Medulla oblongata (tissue), 1 donor: Measurements from ENCODE around the gene FAM210B.
"Not testable (repeated sequence)": the region's sequence is repeated elsewhere in the genome, so short reads cannot be mapped to it uniquely, and the experiment has no call there.

Experiments
- DNase-seq: peaks from one replicate; pipeline ENCODE4 v3.0.0-alpha.2; 2015; ENCODE audit errors: extremely low spot score

The FAM210B gene

GRCh38 chr20:56360133-56360907 is 1.5 kb downstream of the FAM210B start:
- DNase-seq: no peak

GRCh38 chr20:56360908-56361205 is 2.1 kb downstream of the FAM210B start:
- DNase-seq: no peak

- no peak for DNase-seq
Measured at GRCh38 chr20:56361900-56362299, 3.1 kb downstream of the FAM210B start.

GRCh38 chr20:56362833-56363413 is 4.1 kb downstream of the FAM210B start:
- no peak for DNase-seq

GRCh38 chr20:56363491-56363890 is 4.7 kb downstream of the FAM210B start:
- no peak for DNase-seq

GRCh38 chr20:56368351-56369134 is 9.8 kb downstream of the FAM210B start:
- peak; percentile 74 for DNase-seq

GRCh38 chr20:56369179-56369578 is 10.4 kb downstream of the FAM210B start:
- no peak for DNase-seq

GRCh38 chr20:56371977-56372376 is 13.2 kb downstream of the FAM210B start:
- DNase-seq: no peak

GRCh38 chr20:56372850-56373249 is 14.1 kb downstream of the FAM210B start:
- no peak for DNase-seq

GRCh38 chr20:56373942-56374341 is 15.2 kb downstream of the FAM210B start:
- DNase-seq: no peak

GRCh38 chr20:56376331-56376730 is 17.6 kb downstream of the FAM210B start:
- no peak for DNase-seq

GRCh38 chr20:56378386-56378785 is 19.6 kb downstream of the FAM210B start:
- no peak for DNase-seq

- no peak for DNase-seq
Measured at GRCh38 chr20:56380375-56380774, 21.6 kb downstream of the FAM210B start.

- DNase-seq: no peak
Measured at GRCh38 chr20:56381501-56381900, 22.7 kb downstream of the FAM210B start.

- no peak for DNase-seq
Measured at GRCh38 chr20:56382696-56383095, 23.9 kb downstream of the FAM210B start.

- DNase-seq: no peak
Measured at GRCh38 chr20:56383334-56383733, 24.6 kb downstream of the FAM210B start.

GRCh38 chr20:56385130-56385529 is 26.4 kb downstream of the FAM210B start:
- no peak for DNase-seq

GRCh38 chr20:56386219-56386618 is 27.4 kb downstream of the FAM210B start:
- DNase-seq: no peak

GRCh38 chr20:56388882-56389281 is 30.1 kb downstream of the FAM210B start:
- no peak for DNase-seq

- DNase-seq: no peak
Measured at GRCh38 chr20:56389807-56390206, 31.0 kb downstream of the FAM210B start.

GRCh38 chr20:56390396-56390795 is 31.6 kb downstream of the FAM210B start:
- DNase-seq: not testable (repeated sequence)

- DNase-seq: no peak
Measured at GRCh38 chr20:56391037-56391436, 32.3 kb downstream of the FAM210B start.

- no peak for DNase-seq
Measured at GRCh38 chr20:56391596-56392131, 32.9 kb downstream of the FAM210B start.
